WTC11 (cell line): ENCODE measurements around the gene GPR6. TPM values are rescaled to one million over a fixed set of nuclear protein-coding genes. Genes with fewer than 3 reads are reported as not detected.

ENCODE experiments used
- total RNA-seq: library from RNA; stranded (reverse); gene quantifications from 3 replicates; pipeline ENCODE4 v1.2.3, GENCODE V29; 2021

Gene GPR6
- total RNA-seq, 1 experiment from 2014 or later = 0.22 TPM

Other genes with a start within 250 kb of the GPR6 start
- 22.3 to 28.9 TPM (median 27.7 TPM) in 3 replicates for gene WASF1, start 201.4 kb downstream of the GPR6 start, total RNA-seq
- gene CDC40, start 202.1 kb downstream of the GPR6 start, total RNA-seq = 24.7 to 25.7 TPM (median 25.1 TPM) in 3 replicates